ENCODE results near the gene UTS2B.

UTS2B gene

DNA sequence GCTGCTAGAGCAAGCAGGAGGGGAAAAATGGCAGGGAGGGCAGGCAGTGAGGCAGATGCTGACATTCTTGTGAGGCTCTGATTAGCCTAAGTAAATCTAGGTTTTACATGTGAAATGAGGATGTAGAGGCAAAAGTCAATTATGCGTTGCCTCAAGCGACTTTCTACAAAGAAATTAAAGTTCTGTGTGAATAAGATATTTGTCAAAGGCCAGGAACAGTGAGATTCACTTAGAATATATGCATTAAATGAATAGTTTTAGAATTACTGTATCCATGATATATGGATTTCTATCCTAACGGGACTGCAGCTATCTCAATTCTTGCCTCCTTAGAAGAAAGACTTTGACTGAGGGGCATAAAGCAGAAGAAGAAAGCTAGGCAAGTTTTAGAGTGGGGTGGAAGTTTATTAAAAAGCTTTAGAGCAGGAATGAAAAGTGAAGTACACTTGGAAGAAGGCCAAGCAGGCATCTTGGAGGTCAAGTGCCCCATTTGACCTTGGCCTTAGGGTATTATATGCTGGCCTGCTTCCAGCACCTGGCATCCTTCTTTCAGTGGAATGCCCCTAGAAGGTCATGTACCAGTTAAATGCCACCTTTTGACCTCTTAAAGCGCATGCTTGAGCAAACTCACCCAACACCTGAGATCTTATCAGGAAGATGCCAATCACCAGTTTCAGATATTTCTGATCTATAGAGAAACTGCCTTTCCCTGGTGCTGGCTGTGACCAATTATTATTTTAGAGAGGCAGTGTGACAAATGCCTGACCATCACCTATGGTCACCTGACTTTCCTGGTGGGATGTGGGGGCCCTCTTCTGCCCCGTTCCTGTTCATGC is 93.1 kb downstream of the UTS2B start:
- DNase-seq = no peak

DNA sequence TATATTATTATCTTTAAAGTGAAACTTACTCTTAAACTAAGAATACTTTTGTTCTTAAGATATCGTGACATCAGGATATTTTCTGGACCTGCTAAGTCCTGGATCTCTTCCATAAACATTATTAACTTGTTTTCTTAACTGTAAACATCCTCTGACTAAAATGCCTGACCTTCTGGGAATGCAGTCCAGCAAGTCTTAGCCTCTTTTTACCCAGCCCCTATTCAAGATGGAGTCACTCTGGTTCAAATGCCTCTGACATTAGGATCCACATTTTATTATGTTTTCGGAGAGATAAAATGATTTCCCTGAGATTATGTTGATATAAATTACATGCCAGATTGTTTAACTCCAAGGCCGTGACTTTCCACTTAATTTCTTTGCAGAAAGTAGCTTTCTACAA is 93.7 kb downstream of the UTS2B start:
- no peak for DNase-seq

DNA sequence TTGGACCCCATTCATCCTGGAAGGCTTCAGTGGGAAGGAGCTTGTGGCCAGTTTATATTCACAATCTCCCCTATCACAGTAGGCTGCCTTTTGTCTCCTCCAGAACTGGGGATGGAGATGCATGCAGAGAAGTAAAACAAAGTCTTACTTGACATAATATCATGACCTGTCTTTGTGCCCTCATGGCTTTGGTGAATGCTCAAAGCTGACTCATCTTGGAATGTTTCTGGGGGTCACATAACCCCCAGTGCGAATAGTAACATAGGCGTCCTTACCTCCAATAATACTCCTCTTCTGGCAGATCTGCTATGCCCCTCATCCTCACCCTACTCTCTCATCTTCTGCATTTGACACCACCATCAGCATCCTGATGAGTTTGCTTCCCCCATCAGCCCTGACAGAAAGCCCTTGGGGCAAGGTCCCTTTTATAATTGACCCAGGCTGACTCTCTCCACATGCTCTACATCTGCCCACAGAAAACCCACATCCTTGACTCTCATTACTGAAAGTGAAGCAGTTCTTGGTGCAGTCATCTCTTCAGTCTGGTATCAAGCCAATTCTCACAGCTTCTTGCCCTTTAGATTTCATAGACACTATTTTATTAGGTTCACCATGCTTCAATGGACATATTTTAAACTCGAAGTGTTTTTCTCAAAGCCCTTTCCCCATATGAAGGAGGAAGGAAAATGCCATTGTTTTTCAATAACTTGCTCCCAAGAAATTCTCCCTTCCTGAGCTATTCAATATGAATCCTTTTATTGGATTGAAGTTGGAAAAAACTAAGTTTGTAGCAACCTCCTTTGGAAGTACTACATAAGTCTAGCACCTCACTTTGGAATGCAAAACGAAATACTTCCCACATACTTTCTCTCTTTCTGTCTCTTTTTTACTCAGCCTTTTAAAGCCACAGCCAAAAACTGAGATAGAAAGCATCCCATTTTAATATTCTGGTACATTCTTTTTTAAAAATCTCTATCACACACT is 94.7 kb downstream of the UTS2B start:
- no peak for DNase-seq

DNA sequence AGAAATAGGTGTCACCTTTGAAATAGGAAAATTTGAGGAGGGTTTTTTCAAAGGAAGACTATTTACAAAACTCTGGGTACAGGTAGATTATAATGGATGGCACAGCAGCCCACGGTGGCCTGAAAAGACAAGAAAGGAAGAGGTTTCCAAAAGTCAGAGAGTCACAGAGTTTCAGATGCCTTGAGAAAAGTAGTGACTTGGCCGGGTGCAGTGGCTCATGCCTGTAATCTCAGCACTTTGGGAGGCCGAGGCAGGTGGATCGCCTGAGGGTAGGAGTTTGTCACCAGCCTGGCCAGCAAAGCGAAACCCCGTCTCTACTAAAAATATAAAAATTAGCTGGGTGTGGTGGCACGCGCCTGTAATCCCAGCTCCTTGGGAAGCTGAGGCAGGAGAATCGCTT is 96.1 kb downstream of the UTS2B start:
- no peak for DNase-seq

DNA sequence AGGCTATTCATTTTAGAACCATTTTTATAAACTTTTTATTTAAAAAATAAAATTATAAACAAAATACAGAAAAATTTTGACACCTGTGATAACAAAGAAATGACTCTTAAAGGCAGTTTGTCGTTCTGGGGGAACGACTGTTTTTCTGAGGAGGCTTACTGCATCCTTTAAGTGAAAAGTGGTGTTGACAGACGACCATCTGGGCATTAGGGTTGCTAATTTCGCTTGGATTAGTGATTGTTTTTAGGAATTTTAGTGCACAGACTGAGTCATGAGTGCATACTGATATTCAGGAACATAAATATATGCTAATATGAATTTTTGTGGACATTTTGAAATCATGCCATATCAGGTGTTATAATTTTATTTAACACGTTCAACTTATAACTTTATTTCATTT is 102.8 kb downstream of the UTS2B start:
- no peak for DNase-seq

DNA sequence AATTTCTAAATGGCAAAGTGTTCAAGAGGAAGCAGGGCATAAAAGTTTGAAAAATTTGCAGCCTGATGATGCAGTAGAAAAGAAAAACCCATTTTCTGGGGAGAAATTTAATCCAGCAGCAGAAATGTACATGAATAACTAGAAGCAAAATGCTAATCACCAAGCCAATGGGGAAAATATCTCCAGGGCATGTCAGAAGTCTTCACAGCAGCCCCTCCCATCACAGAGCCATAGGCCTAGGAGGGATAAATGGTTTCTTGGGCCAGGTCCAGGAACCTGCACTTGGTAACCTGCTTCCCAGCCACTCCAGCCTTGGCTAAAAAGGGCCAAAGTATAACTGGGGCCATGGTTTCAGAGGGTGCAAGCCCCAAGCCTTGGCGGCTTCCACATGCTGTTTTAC is 108.7 kb downstream of the UTS2B start:
- no peak for DNase-seq

DNA sequence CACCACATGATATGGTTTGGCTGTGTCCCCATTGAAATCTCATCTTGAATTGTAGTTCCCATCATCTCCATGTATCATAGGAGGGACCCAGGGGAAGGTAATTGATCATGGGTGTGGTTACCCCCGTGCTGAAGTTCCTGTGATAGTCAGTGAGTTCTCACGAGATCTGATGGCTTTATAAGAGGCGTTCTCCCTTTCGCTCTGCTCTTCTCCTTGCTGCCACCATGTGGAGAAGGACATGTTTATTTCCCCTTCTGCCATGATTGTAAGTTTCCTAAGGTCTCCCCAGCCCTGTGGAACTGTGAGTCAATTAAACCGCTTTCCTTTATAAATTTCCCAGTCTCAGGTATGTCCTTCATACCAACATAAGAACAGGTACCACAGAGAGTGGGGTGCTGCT is 109.4 kb downstream of the UTS2B start:
- no peak for DNase-seq

DNA sequence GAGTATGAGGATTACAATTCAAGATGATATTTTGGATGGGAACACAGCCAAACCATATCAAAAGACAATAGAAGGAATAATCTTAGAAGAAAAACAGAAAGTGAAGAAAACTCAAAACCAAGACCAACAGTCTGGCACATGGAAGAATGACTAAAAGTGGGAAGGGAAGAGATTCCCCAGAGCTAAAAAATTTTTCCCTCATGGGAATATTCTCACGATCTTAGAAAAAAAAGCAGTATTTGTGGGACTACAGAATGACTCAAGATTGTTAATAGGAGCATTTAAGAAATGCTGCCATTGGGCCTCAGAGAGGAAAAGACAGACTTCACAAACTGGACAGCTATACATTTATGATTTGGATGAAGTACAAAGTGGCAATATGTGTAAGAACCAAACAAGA is 113.0 kb downstream of the UTS2B start:
- DNase-seq = no peak

All from T1000 (cell line).